Measurements from ENCODE around the gene TMEM18. TPM values are rescaled to one million over a fixed set of nuclear protein-coding genes. Genes with fewer than 3 reads are reported as not detected.

Gene TMEM18
- total RNA-seq, 2 experiments from 2014 or later, result 25.6 to 26.3 TPM

GRCh38 chr2:625415-626333, 51.5 kb downstream of the TMEM18 start:
- no peak overlapping the region for H3K4me3 Mint-ChIP-seq

GRCh38 chr2:624551-625347, 52.5 kb downstream of the TMEM18 start:
- POLR2A ChIA-PET, result no interaction called here
- Mint-ChIP-seq H3K4me3 (no peak overlapping the region), H3K27me3 (no peaks in the 10 kb centered on the region), H3K9me3 (no peaks in the 10 kb centered on the region), H3K4me1 (ENCODE audit: low read depth) (no peaks in the 10 kb centered on the region), H3K27ac (no peak overlapping the region), H3K36me3 (ENCODE audit: low read depth) (no peaks in the 10 kb centered on the region)
- intact Hi-C loops (cut with DNase I, micrococcal nuclease), result no loop called here
- no peak for TF ChIP-seq CTCF (IDR thresholded peaks at IDR 0.05)
- CTCF ChIA-PET, result no interaction called here
- no peaks in the 10 kb centered on the region for H3K27me3 ChIP-seq (ENCODE audit: control insufficient read depth in 1 of 2, insufficient read depth in 2 of 2, low read length in 2 of 2)
- peaks cover 0 to 10% of the 10 kb centered on the region in 2 experiments for H3K9me3 ChIP-seq (ENCODE audit: control insufficient read depth in 1 of 2, insufficient read depth in 1 of 2, low read length in 2 of 2)
- no peak for ATAC-seq (ENCODE audit: poor library complexity)
- H3K4me1 ChIP-seq (ENCODE audit: insufficient read depth, low read length), result no peaks in the 10 kb centered on the region
- H3K4me3 ChIP-seq (ENCODE audit: low read length), result no peak overlapping the region
- no peak overlapping the region for H3K27ac ChIP-seq (ENCODE audit: low read depth in 1 of 2, low read length in 2 of 2)
- no peak for DNase-seq
- H3K36me3 ChIP-seq (ENCODE audit: insufficient read depth, low read length), result no peaks in the 10 kb centered on the region

More at GRCh38 chr2:625415-626333, 51.5 kb downstream of the TMEM18 start:
- no peak for TF ChIP-seq CTCF (IDR thresholded peaks at IDR 0.05)
- no peak for DNase-seq
- Mint-ChIP-seq H3K27me3 (no peaks in the 10 kb centered on the region), H3K9me3 (no peaks in the 10 kb centered on the region), H3K36me3 (ENCODE audit: low read depth) (no peaks in the 10 kb centered on the region), H3K4me1 (ENCODE audit: low read depth) (no peaks in the 10 kb centered on the region), H3K27ac (no peak overlapping the region)
- Histone ChIP-seq H3K9me3 (ENCODE audit: control insufficient read depth in 1 of 2, insufficient read depth in 1 of 2, low read length in 2 of 2) (peaks cover 0 to 9% of the 10 kb centered on the region in 2 experiments), H3K27me3 (ENCODE audit: control insufficient read depth in 1 of 2, insufficient read depth in 2 of 2, low read length in 2 of 2) (no peaks in the 10 kb centered on the region), H3K27ac (ENCODE audit: low read depth in 1 of 2, low read length in 2 of 2) (no peak overlapping the region), H3K4me3 (ENCODE audit: low read length) (no peak overlapping the region), H3K36me3 (ENCODE audit: insufficient read depth, low read length) (no peaks in the 10 kb centered on the region), H3K4me1 (ENCODE audit: insufficient read depth, low read length) (no peaks in the 10 kb centered on the region)
- CTCF ChIA-PET, result no interaction called here
- no peak for ATAC-seq (ENCODE audit: poor library complexity)
- intact Hi-C loops (cut with DNase I, micrococcal nuclease), result no loop called here
- POLR2A ChIA-PET, result no interaction called here

- CTCF ChIA-PET, result no interaction called here
- Mint-ChIP-seq H3K36me3 (ENCODE audit: low read depth) (no peaks in the 10 kb centered on the region), H3K27ac (no peak overlapping the region), H3K4me1 (ENCODE audit: low read depth) (no peaks in the 10 kb centered on the region), H3K9me3 (no peaks in the 10 kb centered on the region), H3K4me3 (no peak overlapping the region), H3K27me3 (no peaks in the 10 kb centered on the region)
- DNase-seq (no peak), ATAC-seq (ENCODE audit: poor library complexity) (no peak)
- Histone ChIP-seq H3K4me1 (ENCODE audit: insufficient read depth, low read length) (no peaks in the 10 kb centered on the region), H3K36me3 (ENCODE audit: insufficient read depth, low read length) (no peaks in the 10 kb centered on the region), H3K9me3 (ENCODE audit: control insufficient read depth in 1 of 2, insufficient read depth in 1 of 2, low read length in 2 of 2) (peaks cover 0 to 10% of the 10 kb centered on the region in 2 experiments), H3K27ac (ENCODE audit: low read depth in 1 of 2, low read length in 2 of 2) (no peak overlapping the region), H3K27me3 (ENCODE audit: control insufficient read depth in 1 of 2, insufficient read depth in 2 of 2, low read length in 2 of 2) (no peaks in the 10 kb centered on the region), H3K4me3 (ENCODE audit: low read length) (no peak overlapping the region)
- POLR2A ChIA-PET, result no interaction called here
- TF ChIP-seq CTCF (IDR thresholded peaks at IDR 0.05), result no peak
- intact Hi-C loops (cut with DNase I, micrococcal nuclease), result no loop called here
Measured at GRCh38 chr2:624096-624495, 53.1 kb downstream of the TMEM18 start.
